CD4-positive, alpha-beta T cell treated with Interleukin-10 for 1 hour (primary cell): ENCODE measurements around the gene ZNF324B.
"Not testable (repeated sequence)": the region's sequence is repeated elsewhere in the genome, so short reads cannot be mapped to it uniquely, and the experiment has no call there.

ENCODE experiments used
- DNase-seq: peaks from one replicate; pipeline ENCODE4 v3.0.0-alpha.2; 2020

The ZNF324B gene

GRCh38 chr19:58451358-58452101 is at the start of gene ZNF324B:
TSS of gene ZNF324B (plus strand) at chr19:58451622. CDS start at chr19:58453702, 2,080 bp downstream.
- peak; percentile 98 for DNase-seq

GRCh38 chr19:58401840-58402421 is 49.5 kb upstream of the ZNF324B start:
- DNase-seq = no peak

DNA sequence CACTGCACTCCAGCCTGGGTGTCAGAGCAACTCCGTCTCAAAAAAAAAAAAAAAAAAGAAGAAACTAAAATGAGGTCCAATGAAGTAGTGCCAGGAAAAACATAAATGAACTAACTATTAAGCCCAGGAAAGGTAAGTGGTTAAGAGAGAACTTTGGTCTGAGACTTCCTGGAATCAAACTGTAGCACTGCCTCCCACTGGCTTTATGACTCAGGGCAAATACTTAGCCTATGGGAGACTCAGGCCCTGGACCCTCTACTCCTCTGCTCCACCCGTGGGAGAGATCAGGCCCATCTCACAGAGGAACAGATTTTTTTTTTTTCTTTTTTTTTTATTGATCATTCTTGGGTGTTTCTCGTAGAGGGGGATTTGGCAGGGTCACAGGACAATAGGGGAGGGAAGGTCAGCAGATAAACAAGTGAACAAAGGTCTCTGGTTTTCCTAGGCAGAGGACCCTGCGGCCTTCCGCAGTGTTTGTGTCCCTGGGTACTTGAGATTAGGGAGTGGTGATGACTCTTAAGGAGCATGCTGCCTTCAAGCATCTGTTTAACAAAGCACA is 47.4 kb upstream of the ZNF324B start:
- DNase-seq = not testable (repeated sequence)

DNA sequence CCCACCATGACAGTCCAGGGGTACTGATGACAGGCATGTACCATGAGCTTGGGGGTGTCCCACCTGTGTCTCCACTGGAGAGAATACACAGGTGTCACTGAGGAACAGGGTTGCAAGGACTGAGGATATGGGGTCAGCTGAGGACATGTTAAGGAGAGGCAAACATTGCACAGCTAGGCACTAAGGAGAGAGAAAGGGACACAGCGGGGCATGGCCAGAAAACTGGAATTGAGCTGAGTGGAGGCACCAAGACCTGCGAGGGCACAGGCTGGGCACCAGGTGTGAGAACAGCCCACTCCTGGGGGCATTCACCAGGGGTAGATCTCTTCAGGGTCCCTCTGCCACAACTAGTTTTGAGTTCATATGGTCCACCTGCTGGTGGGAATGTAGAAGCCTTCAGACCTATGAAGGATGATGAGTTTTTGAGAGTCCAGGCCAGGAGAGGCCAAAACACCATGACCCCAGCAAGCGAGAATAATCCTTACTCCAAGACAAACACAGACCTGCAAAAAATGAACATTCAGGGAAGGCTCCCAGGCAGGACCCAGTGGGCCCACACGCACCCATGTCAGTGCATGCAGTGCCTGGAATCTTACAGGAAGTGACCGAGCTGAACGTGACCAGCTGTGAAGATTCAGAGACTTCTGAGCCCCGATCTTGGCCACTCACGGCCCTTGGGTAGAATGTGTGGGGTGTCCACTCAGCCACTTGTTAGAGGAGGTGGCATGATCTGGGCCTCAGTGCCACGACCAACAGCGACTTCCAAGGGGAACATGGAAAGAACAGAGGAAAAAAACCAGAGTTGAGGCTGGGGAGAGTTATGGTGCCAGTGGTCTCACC is 44.4 kb upstream of the ZNF324B start:
- DNase-seq = no peak

DNA sequence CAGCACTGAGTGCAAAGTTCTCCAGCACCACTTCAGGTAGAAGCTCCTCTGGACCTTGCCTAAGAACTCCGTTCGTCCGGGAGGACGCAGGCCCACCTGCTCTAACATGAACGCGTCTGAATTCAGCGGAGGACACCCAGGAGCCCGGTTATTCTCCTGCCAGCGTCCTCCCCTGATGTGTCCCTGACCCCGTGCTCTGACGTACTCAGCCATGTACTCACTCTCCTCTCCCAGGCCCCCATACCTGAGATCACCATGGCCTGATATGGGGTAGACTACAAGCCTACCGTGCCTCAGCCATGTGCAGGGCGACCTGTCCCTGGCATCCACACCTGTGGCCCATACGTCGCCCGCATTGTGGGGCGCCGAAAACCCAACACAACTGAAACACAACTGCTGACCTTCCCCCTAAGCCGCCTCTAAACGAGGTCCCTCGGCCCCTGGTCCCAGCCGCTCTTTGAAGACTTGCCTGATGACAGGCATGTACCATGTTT is 43.7 kb upstream of the ZNF324B start:
- no peak for DNase-seq

DNA sequence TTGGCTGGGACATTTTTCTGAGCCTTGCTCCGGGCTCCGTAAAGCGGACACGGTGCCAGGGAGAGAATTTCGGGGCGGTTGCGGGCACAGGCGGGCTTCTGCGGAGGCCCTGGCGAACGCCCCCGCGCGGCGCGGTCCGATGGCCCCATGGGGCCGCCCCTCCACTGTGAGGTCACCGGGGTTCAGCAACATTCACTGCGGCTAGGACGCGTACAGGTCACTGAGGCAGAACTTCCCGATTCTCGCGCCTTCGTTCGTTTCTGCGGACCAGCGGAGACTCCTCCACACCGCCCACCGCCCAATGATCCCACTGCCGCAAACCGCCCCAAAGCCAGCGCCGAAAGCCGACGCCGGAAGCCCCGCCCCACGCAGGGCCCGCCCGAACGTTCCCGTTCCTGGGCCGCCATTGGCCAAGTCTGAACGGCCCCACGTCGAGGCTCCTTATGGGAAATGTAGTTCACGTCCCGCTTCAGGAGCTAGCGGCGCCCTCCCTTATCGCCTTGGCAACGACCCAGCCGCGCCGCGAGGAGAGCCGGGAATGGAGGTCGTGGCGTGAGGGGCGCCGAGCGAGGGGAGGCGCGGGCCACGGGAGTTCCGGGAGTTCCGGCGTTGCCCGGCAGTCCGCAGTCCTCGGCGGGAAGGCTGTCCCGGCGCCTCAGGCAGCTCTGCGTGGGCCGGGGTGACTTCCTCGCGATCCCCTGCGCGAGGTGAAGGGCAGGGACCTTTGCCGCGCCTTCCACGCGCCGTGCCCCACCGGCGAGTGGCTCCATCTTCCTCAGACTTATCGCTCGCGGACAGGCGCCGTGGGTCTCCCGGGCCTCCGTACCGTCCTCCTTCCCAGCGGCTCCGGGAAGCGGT is 43.0 kb upstream of the ZNF324B start, which contains the start of gene ZNF584:
ZNF584 (plus strand) TSS at position 498 of the 858 bp plus-strand sequence. CDS start 499 bp downstream, outside the sequence.
- DNase-seq = peak; percentile 95

- no peak for DNase-seq
Measured at GRCh38 chr19:58409010-58409790, 42.2 kb upstream of the ZNF324B start.

- no peak for DNase-seq
Measured at GRCh38 chr19:58416604-58417003, 34.8 kb upstream of the ZNF324B start.

DNA sequence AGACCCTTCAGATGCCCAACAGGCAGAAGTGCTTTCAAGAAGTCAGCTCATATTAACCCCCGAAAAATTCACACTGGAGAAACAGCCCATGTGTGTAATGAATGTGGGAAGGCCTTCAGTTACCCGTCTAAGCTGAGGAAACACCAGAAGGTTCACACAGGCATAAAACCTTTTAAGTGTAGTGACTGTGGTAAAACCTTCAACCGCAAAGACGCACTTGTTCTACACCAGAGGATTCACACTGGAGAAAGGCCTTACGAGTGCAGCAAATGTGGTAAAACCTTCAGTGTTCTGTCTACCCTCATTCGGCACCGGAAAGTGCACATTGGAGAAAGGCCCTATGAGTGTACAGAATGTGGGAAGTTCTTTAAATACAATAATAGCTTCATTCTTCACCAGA is 34.4 kb upstream of the ZNF324B start:
- DNase-seq = no peak

DNA sequence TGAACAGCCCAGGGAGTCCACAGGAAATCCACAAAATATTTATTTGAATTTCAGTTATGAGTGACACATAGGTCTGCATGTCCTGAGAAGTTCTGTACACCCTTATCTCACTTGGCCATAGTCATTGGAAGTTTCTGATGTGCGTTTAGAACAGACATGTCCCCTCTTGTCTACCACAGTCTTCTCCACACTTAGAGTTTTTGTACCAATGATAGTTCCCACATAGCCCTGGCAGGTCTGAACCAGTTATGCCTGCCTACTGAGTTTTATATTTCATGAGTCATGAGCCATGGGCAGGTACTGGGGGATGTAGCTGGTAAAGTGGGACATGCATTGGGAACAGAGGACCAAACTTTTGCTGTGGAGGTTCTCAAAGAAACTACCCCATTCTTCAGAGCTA is 22.8 kb upstream of the ZNF324B start:
- no peak for DNase-seq

GRCh38 chr19:58429745-58430144 is 21.7 kb upstream of the ZNF324B start:
- DNase-seq = no peak

- no peak for DNase-seq
Measured at GRCh38 chr19:58434217-58434616, 17.2 kb upstream of the ZNF324B start.

DNA sequence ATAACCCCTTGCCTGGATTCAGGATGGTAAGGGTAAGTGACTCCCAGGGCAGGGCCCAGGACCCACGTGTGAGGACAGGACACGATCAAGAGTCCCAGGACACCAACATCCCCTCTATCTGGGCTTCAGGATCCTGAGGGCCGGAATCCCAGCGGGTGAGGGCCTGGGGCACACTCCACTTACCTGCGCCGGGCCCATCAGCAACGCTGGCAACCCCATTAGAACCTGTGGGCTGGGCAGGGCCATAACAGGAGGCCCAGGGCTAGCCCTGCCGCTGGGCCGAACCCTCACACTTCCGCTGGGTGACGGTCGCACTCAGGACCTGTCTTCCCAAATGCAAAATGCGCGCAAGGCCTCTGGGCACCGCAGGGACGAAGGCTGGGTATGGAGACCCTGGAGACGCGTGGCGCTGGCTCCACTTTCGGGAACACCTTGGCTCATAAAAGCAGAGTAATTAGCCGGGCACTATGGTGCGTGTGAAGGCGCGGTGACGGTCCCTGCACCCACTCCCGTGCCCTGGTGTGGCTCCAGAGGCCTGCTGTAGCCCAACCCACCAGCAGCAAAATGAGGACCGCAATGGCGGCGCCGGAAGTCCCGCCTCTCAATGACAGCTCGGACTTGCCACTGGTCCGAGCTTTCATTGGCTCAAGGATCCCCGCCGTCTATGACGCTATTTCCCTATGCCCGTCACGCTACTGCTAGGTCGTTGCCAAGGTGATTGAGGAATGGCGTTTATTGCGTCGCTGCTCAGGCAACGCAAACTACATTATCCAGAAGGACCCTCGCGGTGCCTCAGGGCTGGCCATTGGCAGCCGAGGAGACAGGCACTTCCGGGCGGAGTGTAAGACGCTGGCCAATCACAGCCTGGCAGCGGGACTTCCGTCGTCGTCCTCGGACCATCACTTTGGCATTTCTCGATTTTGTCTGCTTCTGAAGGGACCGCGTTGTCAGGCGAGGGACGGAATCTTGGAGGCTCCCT is 11.6 kb upstream of the ZNF324B start, which contains the start of gene ZNF132:
ZNF132 (minus strand) TSS at position 578 of the 979 bp plus-strand sequence; CDS start at position 246, 332 bp downstream.
- peak; percentile 99 for DNase-seq

DNA sequence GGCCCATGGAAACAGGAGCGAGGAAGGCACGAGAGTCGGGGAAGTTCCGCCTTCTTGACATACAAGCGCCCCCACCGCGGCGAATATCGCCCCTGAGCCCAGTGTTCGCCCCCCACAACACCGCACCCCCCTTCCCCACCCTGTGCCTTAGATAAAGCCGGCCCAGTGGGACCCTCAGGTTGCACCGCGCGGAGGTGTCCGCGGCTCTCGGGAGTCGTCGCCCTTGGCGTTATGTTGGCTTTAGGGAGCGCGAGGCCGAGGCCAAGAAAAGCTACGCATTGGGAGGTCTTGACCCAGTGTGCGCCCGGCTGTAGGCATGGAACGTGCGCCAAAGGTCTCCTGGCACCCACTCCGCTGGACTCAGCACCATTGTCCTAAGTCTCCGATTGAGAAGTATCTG is 10.9 kb upstream of the ZNF324B start:
- no peak for DNase-seq

GRCh38 chr19:58442986-58443385 is 8.4 kb upstream of the ZNF324B start:
- DNase-seq = peak; percentile 2

- not testable (repeated sequence) for DNase-seq
Measured at GRCh38 chr19:58448860-58449259, 2.6 kb upstream of the ZNF324B start.

DNA sequence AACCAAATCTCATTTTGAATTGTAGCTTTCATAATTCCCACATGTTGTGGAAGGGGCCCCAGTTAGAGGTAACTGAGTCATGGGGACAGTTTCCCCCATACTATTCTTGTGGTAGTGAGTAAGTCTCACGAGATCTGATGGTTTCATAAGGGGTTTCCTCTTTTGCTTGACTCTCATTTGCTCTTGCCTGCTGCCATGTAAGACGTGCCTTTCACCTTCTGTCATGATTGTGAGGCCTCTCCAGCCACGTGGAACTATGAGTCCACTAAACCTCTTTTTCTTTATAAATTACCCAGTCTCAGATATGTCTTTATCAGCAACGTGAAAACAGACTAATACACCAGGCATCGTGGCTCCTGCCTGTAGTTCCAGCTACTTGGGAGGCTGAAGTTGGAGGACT is 1.4 kb upstream of the ZNF324B start:
- not testable (repeated sequence) for DNase-seq

DNA sequence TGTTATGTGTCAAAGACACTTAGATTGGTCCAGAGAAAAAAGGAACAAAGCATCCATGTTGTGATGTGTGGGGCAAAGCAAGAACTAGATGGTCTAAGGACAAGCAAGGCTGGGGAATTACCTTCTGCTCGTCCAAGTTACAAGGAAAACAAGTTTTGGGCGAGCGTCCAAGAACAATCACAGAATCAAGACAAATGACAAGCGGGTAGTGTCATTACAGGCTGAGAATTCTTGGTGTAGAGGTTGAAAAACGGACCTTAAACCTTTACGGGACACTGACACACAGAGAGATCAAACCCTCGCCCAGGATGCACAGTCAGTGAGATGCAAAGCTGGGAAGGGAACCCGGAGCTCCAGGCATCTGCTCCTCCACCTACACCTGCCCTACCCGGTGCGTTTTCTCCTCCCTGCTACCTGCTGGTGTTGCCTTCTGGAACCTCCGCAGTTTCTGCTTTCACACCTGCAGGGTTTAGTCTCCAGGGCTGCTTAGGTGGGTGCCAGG is 515 bp upstream of the ZNF324B start:
- DNase-seq = peak; percentile 10

DNA sequence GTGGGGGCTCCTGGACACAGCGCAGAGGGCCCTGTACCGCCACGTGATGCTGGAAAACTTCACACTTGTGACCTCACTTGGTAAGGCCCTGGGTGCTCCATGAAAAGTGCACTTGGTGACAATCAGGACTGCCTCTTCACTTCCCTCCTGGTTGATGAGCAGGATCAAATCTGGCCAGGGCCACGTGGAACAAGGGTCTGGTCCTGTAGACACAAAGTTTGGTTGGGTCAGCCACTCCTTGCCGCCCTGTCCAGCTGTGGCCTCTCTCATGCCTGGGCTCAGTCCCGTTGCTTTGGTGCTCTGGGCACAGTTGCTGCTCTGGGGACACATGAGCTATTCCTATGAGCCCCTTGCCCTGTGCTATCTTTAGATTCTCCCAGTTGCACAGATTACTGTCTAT is 2.3 kb downstream of the ZNF324B start:
- no peak for DNase-seq

- no peak for DNase-seq
Measured at GRCh38 chr19:58455306-58455705, 3.9 kb downstream of the ZNF324B start.
